CD4-positive, alpha-beta T cell treated with Interleukin-21 for 1 hour (primary cell): Measurements from ENCODE around the gene LMAN2L.

ENCODE experiments used
- DNase-seq: peaks from one replicate; pipeline ENCODE4 v3.0.0-alpha.2; 2020

LMAN2L gene

DNA sequence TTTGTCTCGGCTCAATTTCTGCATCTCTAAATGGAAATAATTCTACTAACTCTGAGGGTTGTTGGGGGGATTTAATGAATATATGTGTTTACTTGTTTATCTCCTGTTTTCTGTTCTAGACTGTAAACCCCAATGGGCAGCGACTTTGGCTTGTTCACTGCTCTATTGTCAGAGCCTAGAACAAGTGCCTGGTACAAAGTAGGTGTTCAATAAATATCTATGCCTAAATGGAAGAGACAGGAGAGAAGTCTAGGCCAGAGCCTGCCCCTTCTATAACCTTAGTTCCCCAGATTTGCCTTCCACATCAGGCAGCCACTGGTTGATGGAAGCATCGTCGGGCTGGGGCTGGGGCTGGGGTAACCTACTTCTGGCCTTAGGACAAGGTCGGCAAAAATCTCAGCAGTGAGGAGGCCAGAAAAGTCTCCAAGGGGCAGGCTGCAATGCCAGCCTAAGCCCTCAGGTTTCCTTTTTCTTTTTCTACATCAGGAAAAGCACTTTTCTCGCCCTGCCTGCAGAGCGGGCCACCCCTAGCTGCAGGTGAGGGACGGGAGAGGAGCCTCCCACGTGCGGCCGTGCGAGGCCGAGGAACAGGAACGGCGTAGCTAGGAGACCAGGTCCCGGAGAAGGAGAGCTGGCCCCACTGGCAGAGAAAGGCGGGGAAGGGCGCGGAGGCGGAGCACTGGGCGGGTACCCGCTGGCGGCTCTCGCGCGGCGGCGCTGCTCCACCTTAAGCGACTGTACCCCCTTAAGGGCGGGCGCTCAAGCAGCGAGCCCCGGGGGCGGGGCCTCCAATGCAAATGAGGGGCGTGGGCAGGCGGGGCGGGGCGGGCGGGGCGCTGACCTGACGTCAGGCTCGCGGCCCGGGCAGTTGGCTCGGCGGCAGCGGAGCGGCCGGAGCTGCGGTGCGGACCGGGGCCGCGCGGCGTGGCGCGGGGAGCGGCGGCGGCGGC is 20.4 kb upstream of the LMAN2L start, which contains the start of gene CNNM4:
CNNM4 (plus strand) TSS at position 867 of the 950 bp plus-strand sequence. CDS start 98 bp downstream, outside the sequence.
- DNase-seq = peak; percentile 92

DNA sequence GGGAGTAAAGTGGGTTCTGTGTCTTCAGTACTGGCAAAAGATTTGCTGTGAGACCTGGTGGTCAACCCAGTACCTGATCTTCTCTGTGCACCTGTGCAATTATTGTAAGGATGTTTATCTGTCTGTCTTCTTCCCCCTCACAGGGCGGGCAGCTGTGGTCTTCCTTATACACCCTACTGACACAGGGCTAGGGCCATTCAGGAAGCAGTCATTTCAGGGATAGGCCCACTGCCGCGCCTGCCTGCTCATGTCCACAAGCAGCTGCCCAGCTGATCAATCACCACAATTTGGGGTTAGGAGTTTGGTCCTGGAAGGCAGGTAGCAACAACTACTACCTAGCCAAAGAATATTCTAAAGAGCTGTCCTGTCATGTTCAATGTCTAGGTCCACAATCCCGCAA is 19.7 kb upstream of the LMAN2L start:
- no peak for DNase-seq

DNA sequence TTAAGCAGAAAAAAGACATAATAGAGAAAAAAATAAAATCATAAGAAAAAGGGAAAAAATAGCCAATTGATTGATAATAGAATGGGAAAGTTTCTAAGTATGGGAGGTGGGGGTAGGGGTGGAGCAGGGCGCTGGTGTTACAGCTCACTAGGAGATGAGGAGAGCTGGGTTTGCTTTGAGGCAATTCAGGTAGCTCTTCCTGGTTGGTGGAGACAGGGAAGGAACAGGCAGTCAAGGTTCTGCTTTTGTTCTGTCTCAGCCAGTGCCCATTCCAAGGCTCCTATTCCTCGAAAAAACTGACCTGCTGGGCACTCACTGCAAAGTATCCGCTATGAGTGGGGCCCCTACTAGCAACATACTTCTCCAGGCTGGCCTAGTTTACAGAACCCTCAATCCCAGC is 19.1 kb upstream of the LMAN2L start:
- no peak for DNase-seq

DNA sequence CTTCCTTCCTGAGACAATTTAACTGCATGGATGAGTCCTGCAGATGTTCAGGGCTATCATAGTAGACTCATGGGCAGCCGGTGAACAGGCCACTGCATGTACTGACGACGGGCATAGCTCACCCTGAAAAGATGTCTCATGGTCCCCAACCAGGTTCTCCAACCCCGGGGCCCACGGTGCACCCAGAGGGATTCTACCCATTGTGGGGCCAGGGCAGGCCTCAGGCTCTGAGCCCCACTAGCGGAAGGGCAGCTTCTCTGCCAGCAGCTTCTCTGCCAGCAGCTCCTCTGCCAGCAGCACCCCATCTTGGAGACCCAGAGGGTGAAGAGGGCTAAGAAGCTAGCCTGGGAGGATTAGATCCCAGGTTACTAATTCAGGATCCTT is 17.6 kb upstream of the LMAN2L start:
- no peak for DNase-seq

DNA sequence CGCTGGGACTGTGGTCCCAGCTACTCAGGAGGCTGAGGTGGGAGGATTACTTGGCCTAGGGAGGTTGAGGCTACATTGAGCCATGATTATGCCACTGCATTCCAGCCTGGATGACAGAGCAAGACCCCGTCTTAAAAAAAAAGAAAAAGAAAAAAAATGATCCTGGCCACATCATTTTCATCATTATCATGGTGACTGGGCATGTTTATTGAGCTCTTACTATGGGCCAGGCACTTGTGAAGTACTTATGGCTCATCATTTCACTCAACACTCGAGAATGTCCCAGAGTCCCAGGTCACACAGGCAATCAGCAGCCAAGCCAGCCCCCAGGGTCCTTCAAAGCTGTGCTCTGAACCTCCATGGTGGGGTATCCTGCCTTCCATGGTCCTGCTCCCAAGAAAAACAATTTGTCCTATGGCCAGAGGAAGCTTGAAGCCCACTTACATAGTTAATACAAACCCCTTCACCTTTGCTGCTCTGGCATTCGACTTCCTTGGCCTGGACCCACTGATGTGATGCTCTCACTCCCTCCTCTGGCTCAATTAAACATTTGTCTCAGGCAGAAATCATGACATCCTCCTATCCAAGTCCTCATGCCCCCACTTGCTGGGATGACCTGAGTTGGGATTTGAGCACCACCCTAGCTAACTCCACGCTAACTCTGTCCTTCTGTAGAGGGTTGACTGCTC is 17.1 kb upstream of the LMAN2L start:
- no peak for DNase-seq

DNA sequence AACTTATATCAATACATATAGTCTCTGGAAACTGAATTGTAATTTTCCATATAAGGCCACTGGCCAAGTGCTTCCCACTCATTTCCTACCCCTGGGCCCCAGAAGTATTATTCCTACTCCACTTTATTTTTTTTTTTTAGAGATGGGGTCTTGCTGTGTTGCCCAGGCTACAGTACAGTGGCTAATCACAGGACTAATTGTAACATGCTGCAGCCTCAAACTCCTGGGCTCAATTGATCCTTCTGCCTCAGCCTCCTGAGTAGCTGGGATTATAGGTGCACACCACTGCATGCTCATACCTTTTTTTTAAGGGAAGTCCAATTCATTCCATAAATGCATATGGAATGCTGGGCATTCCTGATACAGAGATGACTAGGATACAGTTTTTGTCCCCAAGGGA is 14.5 kb upstream of the LMAN2L start:
- no peak for DNase-seq

DNA sequence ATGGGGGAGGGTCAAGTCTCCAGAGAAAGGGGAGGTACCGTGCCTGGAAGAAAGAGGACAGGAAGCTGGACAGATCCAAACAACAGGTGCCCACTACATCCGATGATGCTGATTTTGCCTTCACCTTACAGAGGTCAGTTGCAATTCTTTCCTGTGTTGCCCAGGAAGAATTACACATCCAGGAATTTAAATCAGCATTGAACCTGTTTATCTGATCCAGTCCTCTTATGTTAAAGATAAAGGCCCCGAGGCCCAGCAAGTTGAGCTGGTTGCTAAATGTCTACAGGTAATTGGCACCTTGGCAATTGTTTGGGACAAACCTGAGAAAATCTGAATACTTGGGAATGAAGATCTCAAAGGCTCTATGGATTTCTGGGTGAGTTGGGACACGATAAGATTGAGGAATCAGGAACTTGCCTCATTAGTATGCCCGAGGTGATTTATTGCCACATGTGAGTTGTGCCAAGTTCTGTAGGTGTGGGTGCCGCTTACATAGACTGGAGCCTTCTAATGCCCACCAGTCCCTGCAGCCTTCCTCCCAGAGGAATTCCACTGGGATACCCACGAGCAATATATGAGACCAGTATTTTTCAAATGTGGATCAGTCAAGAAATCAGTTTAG is 13.9 kb upstream of the LMAN2L start:
- no peak for DNase-seq

DNA sequence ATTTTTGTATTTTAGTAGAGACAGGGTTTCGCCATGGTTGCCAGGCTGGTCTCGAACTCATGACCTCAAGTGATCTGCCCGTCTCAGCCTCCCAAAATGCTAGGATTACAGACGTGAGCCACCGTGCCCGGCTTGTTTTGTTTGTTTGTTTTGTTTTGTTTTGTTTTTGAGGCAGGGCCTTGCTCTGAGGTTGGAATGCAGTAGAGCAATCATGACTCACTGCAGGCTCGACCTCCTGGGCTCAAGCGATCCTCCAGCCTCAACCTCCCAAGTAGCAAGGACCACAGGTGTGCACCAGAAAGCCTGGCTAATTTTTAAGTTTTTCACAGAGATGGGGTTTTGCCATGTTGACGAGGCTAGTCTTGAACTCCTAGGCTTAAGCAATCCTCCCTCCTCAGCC is 11.9 kb upstream of the LMAN2L start:
- no peak for DNase-seq

DNA sequence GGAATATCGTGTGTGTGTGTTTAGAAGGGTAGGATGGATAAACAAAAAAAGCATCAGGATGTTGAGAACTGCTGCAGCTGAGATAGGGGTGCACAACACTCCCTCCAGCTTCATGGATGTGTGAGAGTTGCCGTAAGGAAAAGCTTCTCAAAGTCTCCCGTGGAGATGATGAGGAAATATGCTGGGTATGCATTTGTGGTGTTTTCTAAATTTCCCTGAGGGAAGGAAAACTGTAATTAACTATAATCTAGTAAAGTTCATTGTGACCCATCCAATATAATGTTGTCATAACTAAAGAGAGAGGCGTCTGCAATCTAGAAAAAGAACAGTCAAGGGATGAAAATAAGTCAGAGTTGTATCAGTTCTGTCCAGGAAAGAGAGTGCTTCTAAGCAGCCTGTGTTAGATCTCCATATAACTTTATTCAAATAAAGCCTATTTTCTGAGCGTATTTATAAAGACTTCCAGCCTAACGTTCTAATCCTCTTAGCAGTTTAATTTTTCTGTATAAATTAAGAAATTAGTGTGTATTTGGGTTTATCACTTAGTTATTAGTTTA is 7.3 kb upstream of the LMAN2L start:
- DNase-seq = no peak

DNA sequence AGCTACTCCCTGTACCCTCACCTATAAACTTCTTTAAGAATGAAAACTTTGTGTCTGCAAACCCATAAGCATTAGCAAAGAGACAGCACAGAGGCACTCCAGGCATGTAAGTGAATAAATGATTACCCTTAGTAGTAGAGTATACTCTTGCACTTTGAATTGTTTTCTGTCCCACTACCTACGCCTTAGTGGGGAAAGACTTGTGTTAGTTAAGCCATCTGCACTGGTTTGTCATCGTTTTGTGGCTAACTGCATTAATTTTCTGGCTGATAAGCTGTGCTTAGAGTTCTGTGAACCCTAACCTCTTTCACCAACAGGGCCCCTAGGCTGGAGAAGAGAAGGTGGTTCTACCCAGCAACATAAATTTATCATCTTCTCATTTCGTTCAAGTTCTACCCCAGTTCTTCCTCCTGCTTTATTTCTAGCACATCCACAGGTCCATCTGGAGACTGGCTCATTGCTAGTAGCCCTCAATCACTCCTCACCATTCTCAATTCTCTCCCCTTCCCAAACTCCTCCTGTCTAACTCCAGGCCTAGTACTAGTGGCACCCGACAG is 710 bp downstream of the LMAN2L start:
- DNase-seq = no peak

DNA sequence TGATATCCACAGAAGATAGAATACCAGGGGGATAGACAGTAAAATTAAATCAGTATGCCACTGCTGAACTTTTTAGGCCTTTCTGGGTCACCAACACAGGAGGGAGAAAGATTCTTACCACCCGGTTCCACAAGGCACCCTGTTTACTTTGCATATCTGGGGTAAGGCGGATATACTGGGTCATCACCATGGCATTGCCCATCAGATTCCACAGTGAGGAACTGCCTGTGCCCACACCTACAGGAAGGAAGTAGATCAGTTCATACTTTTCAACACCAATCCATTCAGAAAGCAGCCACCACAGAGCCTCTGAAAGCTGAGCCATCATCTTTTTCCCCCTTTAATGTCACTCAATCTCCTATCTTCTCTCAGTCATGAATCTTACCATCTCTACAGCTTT is 2.0 kb downstream of the LMAN2L start:
- peak; percentile 49 for DNase-seq

DNA sequence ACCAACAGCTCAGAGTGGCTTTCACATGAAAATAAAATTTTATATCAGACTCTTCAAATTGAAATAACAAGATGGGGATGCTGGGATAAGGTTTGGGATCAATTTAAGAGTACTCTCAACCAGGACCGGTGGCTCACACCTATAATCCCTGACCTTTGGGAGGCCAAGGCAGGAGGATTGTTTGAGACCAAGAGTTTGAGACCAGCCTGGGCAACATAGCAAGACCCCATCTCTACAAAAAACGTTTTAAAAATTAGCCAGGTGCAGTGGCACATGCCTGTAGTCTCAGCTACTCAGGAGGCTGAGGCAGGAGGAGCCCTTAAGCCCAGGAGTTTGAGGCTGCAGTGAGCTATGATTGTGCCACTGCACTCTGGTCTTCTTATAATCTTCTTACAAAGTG is 2.6 kb downstream of the LMAN2L start:
- DNase-seq = no peak

DNA sequence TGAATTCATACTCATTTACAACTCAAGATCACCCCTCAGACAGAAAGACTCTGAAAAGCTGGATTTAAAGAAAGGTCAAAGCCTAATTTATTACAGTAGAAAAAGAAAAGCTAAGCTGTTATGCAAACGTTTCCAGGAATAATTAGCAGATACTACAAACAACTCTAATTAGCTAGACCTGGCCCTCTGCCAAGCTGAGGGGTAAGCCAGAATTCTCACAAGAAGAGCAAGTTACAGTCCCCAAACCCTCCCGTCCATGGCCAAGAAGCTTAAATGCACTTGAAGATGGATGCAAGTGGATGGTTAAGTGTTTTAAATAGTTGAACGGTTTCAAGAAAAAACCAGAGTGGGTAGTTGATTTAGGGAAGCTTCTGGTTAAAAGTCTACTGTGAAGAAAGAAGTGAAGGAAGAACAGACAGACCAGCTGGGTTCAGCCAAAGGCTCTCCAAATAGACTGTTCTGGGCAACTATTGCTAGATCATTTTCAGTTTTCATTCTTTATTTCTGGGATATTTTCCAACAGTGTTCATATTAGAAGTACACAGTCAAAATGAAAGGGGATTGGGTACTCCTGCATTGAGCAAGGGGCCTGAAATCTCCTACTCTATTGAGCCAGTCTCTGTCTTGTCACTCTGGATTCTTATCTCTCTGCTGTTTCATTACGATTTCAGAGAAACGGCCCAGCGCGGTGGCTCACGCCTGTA is 4.8 kb downstream of the LMAN2L start:
- DNase-seq = no peak

DNA sequence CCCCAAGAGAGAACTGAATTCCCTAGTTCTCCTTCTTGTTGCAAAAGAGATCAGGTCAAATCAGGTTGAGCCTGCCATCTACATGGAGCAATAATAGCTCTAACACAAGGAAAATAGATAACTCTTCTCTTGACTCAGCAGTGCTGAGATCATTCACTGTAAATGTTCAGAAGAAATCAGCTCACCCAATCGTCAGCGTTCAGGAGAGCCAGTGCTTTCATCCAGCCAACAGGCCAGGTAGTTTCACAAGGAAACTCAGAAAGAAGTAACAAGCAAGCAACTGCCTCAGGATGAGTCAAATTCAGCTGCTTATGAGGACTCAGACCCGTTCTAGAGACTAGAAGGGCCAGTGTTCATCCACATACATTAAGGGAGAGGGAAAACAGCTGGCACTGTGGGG is 5.9 kb downstream of the LMAN2L start:
- no peak for DNase-seq

DNA sequence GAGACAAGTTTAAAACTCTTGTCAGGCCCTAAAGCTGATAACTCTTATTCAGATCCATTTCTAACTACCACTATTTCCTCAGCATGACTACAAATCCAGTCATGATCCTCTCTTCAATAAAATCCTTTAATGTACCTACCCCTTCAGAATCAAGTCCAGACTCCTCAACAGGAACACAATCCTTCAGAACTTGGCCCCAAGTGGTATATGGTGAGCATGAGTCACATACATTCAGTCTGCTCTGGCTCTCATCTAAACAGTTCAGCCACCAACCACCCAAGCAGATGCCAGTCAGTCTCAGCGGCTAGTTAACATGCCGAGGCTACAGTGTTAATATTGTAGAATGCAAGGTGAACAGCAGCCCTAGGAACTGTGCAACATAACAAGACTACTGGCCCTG is 9.7 kb downstream of the LMAN2L start:
- DNase-seq = no peak

DNA sequence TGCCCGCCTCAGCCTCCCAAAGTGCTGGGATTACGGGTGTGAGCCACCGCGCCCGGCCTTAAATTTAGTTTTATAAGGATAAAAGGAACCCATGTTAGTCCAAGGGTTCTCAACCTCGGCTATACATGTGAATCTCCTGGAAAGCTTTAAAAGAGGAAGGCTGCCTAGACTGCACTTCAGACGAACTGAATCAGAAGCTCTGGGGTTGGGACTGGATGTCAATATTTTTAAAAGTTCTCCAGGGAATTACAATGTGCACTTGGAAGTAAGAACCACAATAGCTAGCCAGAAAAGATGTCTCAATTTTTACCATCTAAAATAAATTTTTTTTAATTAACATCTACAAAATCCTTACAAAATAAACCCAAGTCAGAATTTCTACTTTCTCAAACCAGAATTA is 10.1 kb downstream of the LMAN2L start:
- DNase-seq = no peak

DNA sequence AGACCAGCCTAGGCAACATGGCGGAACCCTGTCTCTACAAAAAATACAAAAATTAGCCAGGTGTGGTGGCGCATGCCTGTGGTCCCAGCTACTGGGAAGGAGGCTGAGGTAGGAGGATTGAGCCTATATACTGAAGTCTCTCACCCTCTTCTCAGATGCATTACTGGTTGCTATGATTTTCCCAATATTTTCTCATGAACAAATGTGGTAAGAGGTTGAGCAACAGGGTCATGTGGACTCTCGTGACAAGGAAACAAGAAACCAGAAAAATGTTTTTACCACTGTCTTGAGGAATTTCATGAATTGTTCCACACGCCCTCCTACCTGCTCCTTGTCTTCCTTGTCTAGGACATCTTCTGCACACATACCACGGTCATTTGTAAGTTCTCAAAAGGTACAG is 12.4 kb downstream of the LMAN2L start:
- no peak for DNase-seq

DNA sequence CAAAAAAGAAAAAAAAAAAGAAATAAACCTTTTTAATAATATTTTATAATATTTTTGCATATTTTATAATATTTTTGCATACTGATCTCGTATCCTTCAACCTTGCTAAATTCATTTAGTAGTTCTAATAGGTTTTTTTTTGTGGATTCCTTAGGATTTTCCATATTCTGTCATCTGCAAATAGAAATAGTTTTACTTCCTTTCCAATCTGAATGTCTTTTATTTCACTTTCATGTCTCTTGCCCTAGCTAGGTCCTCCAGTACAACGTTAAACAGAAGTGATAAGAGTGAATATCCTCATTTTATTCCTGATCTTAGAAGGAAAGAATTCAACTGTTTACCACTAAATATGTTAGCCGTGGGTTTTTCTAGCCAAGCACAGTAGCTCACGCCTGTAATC is 13.7 kb downstream of the LMAN2L start:
- DNase-seq = no peak

DNA sequence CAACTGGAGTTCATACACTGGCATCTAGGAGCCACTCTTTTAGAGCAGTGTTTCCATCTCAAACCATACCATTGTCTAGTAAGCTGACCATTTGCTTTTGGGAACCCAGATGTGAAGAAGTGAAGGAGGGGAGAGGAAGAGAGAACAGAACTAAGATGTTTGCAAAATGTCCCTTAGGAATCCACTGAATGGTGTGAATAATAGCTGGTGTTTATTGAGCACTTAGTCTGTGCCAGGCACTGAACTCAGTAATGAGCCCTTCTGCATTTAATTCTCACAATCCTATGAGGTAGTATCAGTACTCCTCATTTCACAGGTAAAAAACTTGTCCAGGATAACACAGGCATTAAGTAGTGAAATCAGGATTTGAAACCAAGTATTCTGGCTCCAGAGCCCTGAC is 23.5 kb downstream of the LMAN2L start:
- no peak for DNase-seq

DNA sequence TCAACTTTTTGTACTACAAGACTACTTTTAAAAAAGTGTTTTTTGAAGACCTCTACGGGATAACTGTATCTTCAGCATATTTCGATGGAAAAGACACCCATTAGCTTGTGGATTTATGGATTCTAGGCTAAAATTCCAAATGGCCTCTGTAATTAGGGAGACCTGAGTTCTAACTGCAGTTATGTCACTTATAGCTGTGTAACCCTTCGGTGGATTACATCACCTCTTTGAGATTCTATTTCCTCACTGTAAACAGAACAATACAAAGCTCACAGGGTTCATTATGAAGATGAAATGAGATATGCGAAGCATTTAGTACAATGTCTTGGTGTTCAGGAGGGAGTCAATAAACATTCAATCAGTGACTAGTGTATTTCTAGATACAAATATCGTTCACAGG is 24.2 kb downstream of the LMAN2L start:
- no peak for DNase-seq

DNA sequence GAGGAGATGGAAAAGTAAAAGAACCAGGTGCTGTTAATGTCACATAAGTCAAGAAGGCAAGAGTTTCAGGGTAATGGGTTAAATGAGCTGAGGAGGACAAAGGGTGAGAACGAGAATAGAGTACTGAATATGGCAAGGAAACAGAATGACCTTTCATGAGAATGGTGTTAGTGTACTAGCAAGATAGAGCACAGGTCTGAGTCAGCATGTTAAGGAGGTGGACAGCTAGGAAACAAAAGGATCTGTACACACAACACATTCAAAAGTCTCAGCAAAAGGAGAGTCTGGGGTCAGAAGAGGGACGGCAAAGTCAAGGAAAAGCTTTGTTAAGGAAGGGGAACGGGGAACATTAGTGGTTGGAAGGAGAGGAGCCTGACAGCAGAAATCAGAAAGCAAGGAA is 28.9 kb downstream of the LMAN2L start:
- DNase-seq = no peak

DNA sequence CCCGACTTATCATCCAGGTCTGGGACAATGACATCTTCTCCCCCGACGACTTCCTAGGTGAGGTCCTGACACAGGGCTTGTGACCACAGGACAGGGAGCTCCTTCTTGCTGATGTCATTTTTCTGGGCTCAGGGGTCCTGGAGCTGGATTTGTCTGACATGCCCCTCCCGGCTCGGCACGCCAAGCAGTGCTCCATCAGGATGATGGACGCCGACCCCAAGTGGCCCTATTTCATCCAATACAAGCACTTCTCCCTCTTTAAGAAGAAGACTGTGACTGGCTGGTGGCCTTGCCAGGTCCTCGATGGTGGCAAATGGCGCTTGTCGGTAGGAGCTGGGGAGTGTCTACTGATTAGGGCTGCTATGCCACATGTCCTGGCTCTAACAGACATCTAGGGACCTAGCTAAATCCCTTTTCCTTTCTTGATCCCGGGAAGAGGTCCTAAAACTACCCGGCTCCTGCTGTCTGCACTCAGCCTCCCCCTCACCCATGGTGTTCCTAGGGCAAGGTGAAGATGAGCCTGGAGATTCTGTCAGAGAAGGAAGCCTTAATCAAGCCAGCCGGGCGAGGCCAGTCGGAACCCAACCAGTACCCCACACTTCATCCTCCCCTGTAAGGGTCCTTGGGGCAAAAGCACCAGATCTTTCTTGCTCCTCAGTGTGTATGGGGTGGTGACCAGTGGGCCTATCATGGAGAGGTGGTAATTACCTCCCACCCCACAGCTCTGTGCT is 36.7 kb downstream of the LMAN2L start:
- DNase-seq = no peak
